Measurements from ENCODE around the gene AKR1D1. TPM values are rescaled to one million over a fixed set of nuclear protein-coding genes. Genes with fewer than 3 reads are reported as not detected.

Gene AKR1D1
- total RNA-seq, 1 experiment from 2014 or later, result not detected

GRCh38 chr7:138030679-138031351, 45.4 kb upstream of the AKR1D1 start:
- Mint-ChIP-seq H3K36me3 (ENCODE audit: insufficient read depth, unreplicated experiment) (no peaks in the 10 kb centered on the region), H3K9me3 (ENCODE audit: low read depth, unreplicated experiment) (peaks cover 2% of the 10 kb centered on the region), H3K27me3 (ENCODE audit: unreplicated experiment) (no peaks in the 10 kb centered on the region), H3K27ac (ENCODE audit: unreplicated experiment) (no peak overlapping the region), H3K4me1 (ENCODE audit: low read depth, unreplicated experiment) (peaks cover 18% of the 10 kb centered on the region), H3K4me3 (ENCODE audit: low read depth, unreplicated experiment) (no peak overlapping the region)
- no TSS peak for BruUV-seq (replicated peaks)
- intact Hi-C loops (cut with micrococcal nuclease; ENCODE audit: unreplicated experiment), result no loop called here
- TF ChIP-seq CTCF (IDR thresholded peaks at IDR 0.05; ENCODE audit: unreplicated experiment), result no peak
- CTCF ChIA-PET, result no interaction called here
- no peak for DNase-seq

- no peak for TF ChIP-seq CTCF (IDR thresholded peaks at IDR 0.05; ENCODE audit: unreplicated experiment)
- Mint-ChIP-seq H3K27ac (ENCODE audit: unreplicated experiment) (no peak overlapping the region), H3K4me1 (ENCODE audit: low read depth, unreplicated experiment) (peaks cover 10% of the 10 kb centered on the region), H3K9me3 (ENCODE audit: low read depth, unreplicated experiment) (peaks cover 3% of the 10 kb centered on the region), H3K4me3 (ENCODE audit: low read depth, unreplicated experiment) (no peak overlapping the region), H3K36me3 (ENCODE audit: insufficient read depth, unreplicated experiment) (no peaks in the 10 kb centered on the region), H3K27me3 (ENCODE audit: unreplicated experiment) (no peaks in the 10 kb centered on the region)
- intact Hi-C loops (cut with micrococcal nuclease; ENCODE audit: unreplicated experiment), result no loop called here
- CTCF ChIA-PET, result no interaction called here
- DNase-seq, result no peak
- BruUV-seq (replicated peaks), result no TSS peak
Observed at GRCh38 chr7:138032186-138032585, 44.1 kb upstream of the AKR1D1 start.

GRCh38 chr7:138032770-138033169, 43.5 kb upstream of the AKR1D1 start:
- H3K36me3 Mint-ChIP-seq (ENCODE audit: insufficient read depth, unreplicated experiment), result no peaks in the 10 kb centered on the region
- TF ChIP-seq CTCF (IDR thresholded peaks at IDR 0.05; ENCODE audit: unreplicated experiment), result no peak
- peaks cover 10% of the 10 kb centered on the region for H3K4me1 Mint-ChIP-seq (ENCODE audit: low read depth, unreplicated experiment)
- no peaks in the 10 kb centered on the region for H3K27me3 Mint-ChIP-seq (ENCODE audit: unreplicated experiment)
- intact Hi-C loops (cut with micrococcal nuclease; ENCODE audit: unreplicated experiment), result no loop called here
- CTCF ChIA-PET, result no interaction called here
- no peak overlapping the region for H3K27ac Mint-ChIP-seq (ENCODE audit: unreplicated experiment)
- no TSS peak for BruUV-seq (replicated peaks)
- H3K9me3 Mint-ChIP-seq (ENCODE audit: low read depth, unreplicated experiment), result peaks cover 3% of the 10 kb centered on the region
- DNase-seq, result no peak
- no peak overlapping the region for H3K4me3 Mint-ChIP-seq (ENCODE audit: low read depth, unreplicated experiment)

- Mint-ChIP-seq H3K4me3 (ENCODE audit: low read depth, unreplicated experiment) (no peak overlapping the region), H3K9me3 (ENCODE audit: low read depth, unreplicated experiment) (peaks cover 3% of the 10 kb centered on the region), H3K4me1 (ENCODE audit: low read depth, unreplicated experiment) (peaks cover 10% of the 10 kb centered on the region), H3K36me3 (ENCODE audit: insufficient read depth, unreplicated experiment) (no peaks in the 10 kb centered on the region), H3K27me3 (ENCODE audit: unreplicated experiment) (no peaks in the 10 kb centered on the region), H3K27ac (ENCODE audit: unreplicated experiment) (no peak overlapping the region)
- DNase-seq, result no peak
- TF ChIP-seq CTCF (IDR thresholded peaks at IDR 0.05; ENCODE audit: unreplicated experiment), result no peak
- CTCF ChIA-PET, result no interaction called here
- intact Hi-C loops (cut with micrococcal nuclease; ENCODE audit: unreplicated experiment), result no loop called here
- BruUV-seq (replicated peaks), result no TSS peak
Observed at GRCh38 chr7:138033241-138033640, 43.0 kb upstream of the AKR1D1 start.

All from Calu3 (cell line).